GM10248 (cell line): ENCODE measurements around the gene FAS.
"Not testable (repeated sequence)": the region's sequence is repeated elsewhere in the genome, so short reads cannot be mapped to it uniquely, and the experiment has no call there.

Source experiments
- CTCF ChIA-PET: fragments of 300-600 bp; sonication (Branson Sonifier 250); formaldehyde crosslinking; extraction: SDS; loops from one replicate; lab custom pipeline; 2021; ENCODE audit warnings: antibody characterized with exemption; lab: Yijun Ruan, JAX
- POLR2A ChIA-PET: fragments of 350-650 bp; sonication (Branson Sonifier 250); formaldehyde crosslinking; extraction: SDS; loops from one replicate; lab custom pipeline; 2020; ENCODE audit warnings: antibody characterized with exemption; lab: Yijun Ruan, JAX
- DNase-seq: peaks from one replicate; pipeline ENCODE4 v3.0.0; 2012; ENCODE audit errors: extremely low spot score
- TF ChIP-seq, protein P1 (sequence below): IDR thresholded peaks from 2 replicates; pipeline ENCODE4 v1.5.1; 2012; ENCODE audit warnings: mild to moderate bottlenecking, low read depth; ENCODE audit errors: extremely low read depth, missing control alignments, control extremely low read depth

FAS gene

DNA sequence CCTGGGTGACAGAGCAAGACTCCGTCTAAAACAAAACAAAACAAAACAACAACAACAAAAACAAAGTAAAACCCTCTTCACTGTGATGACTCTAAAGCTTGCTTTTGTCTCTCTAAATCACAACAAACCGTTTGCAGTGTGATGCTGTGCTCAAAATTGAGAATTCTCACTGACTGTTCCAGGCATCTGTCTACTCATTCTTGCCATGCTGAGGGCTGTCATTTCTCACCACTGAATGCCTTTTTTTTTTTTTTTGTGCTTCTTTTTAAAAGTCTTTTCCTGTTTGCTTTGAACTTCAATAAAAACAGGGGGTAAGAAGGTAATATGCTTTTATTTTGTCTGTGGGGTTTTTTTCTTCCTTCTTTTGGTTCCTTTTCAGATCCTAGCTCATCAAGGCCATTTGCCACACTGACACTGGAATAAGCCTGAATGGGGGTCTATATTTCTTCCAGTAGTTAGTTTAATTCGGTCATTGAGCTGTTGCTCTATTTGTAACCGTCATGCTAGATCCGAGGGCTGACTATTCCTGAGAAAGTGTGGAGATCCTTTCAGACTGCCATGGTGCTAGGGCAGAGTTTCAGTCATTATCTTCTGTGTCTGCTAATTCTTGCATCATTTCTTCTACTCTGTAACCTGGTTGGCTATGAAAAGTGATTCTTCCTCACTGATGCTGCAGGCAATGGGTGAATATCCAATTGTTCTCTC lies 10.6 kb downstream of the FAS start:
- POLR2A ChIA-PET: no interaction called here
- CTCF ChIA-PET: interaction anchor here (1.4 to 2.3 kb wide), 6 partner anchors 10 to 28 kb away, joined by 3 to 12 read pairs (median 5); partner anchors contain the start of gene FAS
- TF ChIP-seq, protein P1, sequence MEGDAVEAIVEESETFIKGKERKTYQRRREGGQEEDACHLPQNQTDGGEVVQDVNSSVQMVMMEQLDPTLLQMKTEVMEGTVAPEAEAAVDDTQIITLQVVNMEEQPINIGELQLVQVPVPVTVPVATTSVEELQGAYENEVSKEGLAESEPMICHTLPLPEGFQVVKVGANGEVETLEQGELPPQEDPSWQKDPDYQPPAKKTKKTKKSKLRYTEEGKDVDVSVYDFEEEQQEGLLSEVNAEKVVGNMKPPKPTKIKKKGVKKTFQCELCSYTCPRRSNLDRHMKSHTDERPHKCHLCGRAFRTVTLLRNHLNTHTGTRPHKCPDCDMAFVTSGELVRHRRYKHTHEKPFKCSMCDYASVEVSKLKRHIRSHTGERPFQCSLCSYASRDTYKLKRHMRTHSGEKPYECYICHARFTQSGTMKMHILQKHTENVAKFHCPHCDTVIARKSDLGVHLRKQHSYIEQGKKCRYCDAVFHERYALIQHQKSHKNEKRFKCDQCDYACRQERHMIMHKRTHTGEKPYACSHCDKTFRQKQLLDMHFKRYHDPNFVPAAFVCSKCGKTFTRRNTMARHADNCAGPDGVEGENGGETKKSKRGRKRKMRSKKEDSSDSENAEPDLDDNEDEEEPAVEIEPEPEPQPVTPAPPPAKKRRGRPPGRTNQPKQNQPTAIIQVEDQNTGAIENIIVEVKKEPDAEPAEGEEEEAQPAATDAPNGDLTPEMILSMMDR: no peak
- peak; percentile 16 for DNase-seq

DNA sequence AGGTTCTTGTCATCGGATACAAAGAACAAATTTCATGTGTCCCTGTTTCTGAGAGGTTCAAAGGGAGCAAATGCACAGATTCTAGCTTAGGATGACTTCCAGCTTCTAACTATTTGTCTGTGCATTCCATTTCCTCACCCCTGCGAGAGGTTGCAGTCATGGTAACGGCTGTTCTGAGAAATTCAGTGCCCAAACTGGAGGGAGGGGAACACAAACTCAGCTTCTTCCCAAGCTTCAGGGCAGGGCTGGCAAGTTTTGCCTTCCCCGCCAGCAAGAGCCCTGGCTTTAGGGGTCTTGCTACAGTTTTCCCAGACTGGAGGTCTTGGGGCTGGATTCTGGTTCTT lies 11.1 kb downstream of the FAS start:
- POLR2A ChIA-PET: no interaction called here
- DNase-seq: no peak
- CTCF ChIA-PET: interaction anchor here (1.4 to 2.3 kb wide), 6 partner anchors 11 to 28 kb away, joined by 3 to 12 read pairs (median 5); partner anchors contain the start of gene FAS
- TF ChIP-seq, protein P1: no peak

GRCh38 chr10:89002226-89002978 lies 11.8 kb downstream of the FAS start:
- POLR2A ChIA-PET: no interaction called here
- CTCF ChIA-PET: interaction anchor here (1.1 to 2.3 kb wide), 5 partner anchors 11 to 221 kb away, joined by 3 to 12 read pairs (median 5); partner anchors contain the start of gene FAS
- TF ChIP-seq, protein P1: no peak
- no peak for DNase-seq

DNA sequence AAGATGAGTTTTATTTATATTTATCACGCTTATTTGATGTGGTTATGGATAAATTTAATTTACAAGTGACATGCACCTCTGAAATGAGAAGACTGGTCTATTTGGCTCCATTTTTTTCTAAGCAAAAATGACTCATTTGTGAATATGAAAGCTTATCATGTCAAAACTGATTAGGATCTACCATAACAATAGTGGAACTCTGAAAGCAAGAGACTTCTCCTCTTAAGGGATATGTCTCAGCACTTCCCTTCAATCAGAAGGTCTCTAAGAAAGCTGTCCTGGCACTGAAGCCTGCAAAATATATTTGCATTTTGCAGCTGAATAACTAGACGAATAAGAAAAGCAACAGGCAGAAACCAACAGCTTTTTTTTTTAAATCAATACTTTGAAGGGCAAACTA lies 12.7 kb downstream of the FAS start:
- CTCF ChIA-PET: interaction anchor here (1.1 to 1.3 kb wide), 5 partner anchors 11 to 220 kb away, joined by 3 to 6 read pairs (median 4); partner anchors contain the start of gene FAS
- POLR2A ChIA-PET: no interaction called here
- DNase-seq: no peak
- TF ChIP-seq, protein P1: no peak

DNA sequence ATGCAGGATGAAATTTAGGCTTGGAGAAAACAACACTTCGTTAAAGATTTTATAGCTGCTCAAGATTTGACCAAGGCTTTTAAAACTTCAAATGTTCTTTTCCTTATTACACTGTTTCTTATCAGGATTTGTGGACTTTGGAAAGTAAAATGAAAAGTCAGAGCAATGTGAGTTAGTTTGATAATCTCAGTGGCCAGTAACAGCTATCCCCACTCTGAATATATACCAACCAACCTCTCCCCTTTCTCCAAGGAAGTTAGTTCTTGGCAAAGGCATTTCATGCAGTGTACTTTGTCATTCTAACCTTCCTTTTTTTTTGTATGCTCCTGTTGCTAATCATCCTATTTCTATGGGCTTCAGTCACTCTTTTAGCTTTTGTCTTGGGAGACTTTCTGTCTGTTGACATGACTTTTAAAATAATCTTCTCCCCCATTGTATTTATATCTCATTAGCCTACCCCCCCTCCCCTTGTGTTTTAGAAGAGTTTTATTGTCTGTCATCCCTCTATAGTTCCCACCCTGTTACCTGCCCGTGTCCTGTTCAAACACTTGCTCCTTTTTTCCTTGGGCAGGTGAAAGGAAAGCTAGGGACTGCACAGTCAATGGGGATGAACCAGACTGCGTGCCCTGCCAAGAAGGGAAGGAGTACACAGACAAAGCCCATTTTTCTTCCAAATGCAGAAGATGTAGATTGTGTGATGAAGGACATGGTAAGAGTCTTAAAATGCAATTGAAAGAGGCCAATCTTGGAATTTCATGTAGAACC lies 16.7 kb downstream of the FAS start:
- no peak for DNase-seq
- ChIA-PET CTCF (interaction anchor here (0.9 to 4.7 kb wide), 9 partner anchors 8 to 211 kb away, joined by 3 to 31 read pairs (median 9); no protein-coding TSS in a partner anchor), POLR2A (interaction anchor here (0.7 kb wide), 2 partner anchors 17 to 165 kb away, joined by 3 to 7 read pairs; partner anchors contain the start of gene FAS)
- TF ChIP-seq, protein P1: no peak

DNA sequence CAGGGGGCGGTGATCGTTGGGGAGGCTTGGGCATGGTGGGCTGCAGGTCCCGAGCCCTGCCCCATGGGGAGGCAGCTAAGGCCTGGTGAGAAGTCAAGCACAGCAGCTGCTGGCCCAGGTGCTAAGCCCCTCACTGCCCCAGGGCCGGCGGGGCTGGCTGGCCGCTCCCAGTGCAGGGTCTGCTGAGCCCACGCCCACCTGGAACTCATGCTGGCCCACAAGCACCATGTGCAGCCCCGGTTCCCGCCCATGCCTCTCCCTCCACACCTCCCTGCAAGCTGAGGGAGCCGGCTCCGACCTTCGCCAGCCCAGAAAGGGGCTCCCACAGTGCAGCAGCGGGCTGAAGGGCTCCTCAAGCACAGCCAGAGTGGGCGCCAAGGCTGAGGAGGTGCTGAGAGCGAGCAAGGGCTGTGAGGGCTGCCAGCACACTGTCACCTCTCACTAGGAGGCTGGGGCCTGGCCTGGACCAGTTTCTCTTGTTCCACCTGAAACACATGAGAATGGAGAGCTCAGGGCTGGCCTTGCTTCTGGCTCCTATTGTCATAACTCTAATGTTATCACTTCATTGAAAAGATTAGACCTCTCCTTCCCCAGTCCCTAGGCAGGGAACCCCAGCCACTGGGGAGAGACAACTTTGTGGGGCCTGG lies 28.2 kb downstream of the FAS start:
- CTCF ChIA-PET: interaction anchor here (1.2 to 6.1 kb wide), 7 partner anchors 10 to 207 kb away, joined by 3 to 25 read pairs (median 3); no protein-coding TSS in a partner anchor
- DNase-seq, POLR2A ChIA-PET: not testable (repeated sequence)
